Activated B cell treated with CpG ODN at 0.5 μM for 24 hours (primary cell): ENCODE data around the gene HENMT1. TPM values are rescaled to one million over a fixed set of nuclear protein-coding genes. Genes with fewer than 3 reads are reported as not detected.

Experiments
- ATAC-seq: fragments of 200-7000 bp; cut with Tn5 transposase; one replicate; pipeline ENCODE4 v1.10.0; 2021; ENCODE audit warnings: low read depth, mild to moderate bottlenecking, moderate library complexity
- CTCF ChIA-PET: fragments of 350-600 bp; sonication (Branson Sonifier 250); formaldehyde crosslinking; loops from one replicate; lab custom pipeline; 2021; ENCODE audit warnings: antibody characterized with exemption; lab: Charles Lee
- POLR2A ChIA-PET: fragments of 350-600 bp; sonication (Branson Sonifier 250); formaldehyde crosslinking; loops from one replicate; lab custom pipeline; 2021; ENCODE audit warnings: antibody characterized with exemption; lab: Charles Lee
- DNase-seq: peaks from one replicate; pipeline ENCODE4 v3.0.0; 2022
- H3K27ac Mint-ChIP-seq: one replicate; pipeline ENCODE4 v1.8.0; 2020; ENCODE audit warnings: mixed read lengths
- H3K27me3 Mint-ChIP-seq: one replicate; pipeline ENCODE4 v1.8.0; 2021; ENCODE audit warnings: mixed read lengths
- H3K36me3 Mint-ChIP-seq: one replicate; pipeline ENCODE4 v1.8.0; 2021; ENCODE audit warnings: low read depth, mixed read lengths
- H3K4me1 Mint-ChIP-seq: one replicate; pipeline ENCODE4 v1.8.0; 2021; ENCODE audit warnings: mixed read lengths
- H3K4me3 Mint-ChIP-seq: one replicate; pipeline ENCODE4 v1.8.0; 2020; ENCODE audit warnings: mild to moderate bottlenecking, mixed read lengths
- H3K9me3 Mint-ChIP-seq: one replicate; pipeline ENCODE4 v1.8.0; 2020; ENCODE audit warnings: mixed read lengths
- intact Hi-C: fragments of 100-400 bp; cut with micrococcal nuclease; formaldehyde crosslinking; loops from one replicate; pipeline ENCODE4 v1.15.1; 2024
- total RNA-seq: library from RNA; stranded (reverse); gene quantifications from 2 replicates; pipeline ENCODE4 v1.2.3, GENCODE V29; 2022
- TF ChIP-seq, protein P1 (sequence below): fragments of 200-600 bp; IDR thresholded peaks from one replicate; pipeline ENCODE4 v1.8.0; 2022; ENCODE audit warnings: antibody characterized with exemption, mild to moderate bottlenecking

The HENMT1 gene
- total RNA-seq, 1 donor from 2014 or later = 6.1 TPM

DNA sequence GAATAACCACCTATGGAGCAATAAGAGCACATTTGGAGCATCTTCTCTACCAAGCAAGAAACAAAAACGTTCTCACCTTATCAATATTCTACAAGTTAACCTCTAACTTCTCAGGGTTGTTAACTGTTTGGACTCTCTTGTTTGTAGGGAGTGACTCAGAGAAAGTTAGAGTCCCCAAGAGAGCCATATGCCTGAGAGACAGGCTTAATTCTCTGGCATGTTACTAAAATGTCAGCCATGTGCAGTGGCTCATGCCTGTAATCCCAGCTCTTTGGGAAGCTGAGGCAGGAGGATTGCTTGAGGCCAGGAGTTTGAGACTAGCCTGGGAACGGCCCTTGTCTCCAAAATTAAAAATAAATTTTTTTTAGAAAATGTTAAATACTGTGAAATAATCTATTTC lies 4.2 kb upstream of the HENMT1 start:
- DNase-seq (no peak), ATAC-seq (no peak)
- Mint-ChIP-seq H3K4me1 (peaks cover 12% of the 10 kb centered on the region), H3K36me3 (no peaks in the 10 kb centered on the region), H3K4me3 (no peak overlapping the region), H3K27me3 (peaks cover 8% of the 10 kb centered on the region), H3K27ac (no peak overlapping the region), H3K9me3 (no peaks in the 10 kb centered on the region)
- intact Hi-C loops = no loop called here
- POLR2A ChIA-PET = interaction anchor here (0.7 to 1.3 kb wide), 2 partner anchors 27 to 57 kb away, joined by 3 read pairs; partner anchors contain the start of gene PRPF38B
- CTCF ChIA-PET = no interaction called here
- TF ChIP-seq, protein P1, sequence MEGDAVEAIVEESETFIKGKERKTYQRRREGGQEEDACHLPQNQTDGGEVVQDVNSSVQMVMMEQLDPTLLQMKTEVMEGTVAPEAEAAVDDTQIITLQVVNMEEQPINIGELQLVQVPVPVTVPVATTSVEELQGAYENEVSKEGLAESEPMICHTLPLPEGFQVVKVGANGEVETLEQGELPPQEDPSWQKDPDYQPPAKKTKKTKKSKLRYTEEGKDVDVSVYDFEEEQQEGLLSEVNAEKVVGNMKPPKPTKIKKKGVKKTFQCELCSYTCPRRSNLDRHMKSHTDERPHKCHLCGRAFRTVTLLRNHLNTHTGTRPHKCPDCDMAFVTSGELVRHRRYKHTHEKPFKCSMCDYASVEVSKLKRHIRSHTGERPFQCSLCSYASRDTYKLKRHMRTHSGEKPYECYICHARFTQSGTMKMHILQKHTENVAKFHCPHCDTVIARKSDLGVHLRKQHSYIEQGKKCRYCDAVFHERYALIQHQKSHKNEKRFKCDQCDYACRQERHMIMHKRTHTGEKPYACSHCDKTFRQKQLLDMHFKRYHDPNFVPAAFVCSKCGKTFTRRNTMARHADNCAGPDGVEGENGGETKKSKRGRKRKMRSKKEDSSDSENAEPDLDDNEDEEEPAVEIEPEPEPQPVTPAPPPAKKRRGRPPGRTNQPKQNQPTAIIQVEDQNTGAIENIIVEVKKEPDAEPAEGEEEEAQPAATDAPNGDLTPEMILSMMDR = no peak

DNA sequence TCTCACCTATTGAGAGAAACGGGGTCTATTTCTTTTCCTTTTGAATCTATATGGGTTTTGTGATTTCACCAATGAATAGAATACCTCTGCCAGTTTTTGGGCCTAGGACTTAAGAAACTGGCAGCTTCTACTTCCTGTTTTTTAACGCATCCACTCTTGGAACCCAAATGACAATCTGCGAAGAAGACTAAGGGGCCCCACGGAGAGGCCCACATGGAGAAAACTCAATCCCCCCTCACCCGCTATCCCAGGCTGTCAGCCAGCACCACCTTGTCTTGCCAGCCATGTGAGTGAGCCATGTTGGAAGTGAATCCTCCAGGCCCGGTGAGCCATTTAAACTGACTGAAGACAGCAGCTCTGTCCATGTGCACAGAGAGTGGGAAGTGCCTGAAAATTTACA lies 3.6 kb upstream of the HENMT1 start:
- CTCF ChIA-PET = no interaction called here

DNA sequence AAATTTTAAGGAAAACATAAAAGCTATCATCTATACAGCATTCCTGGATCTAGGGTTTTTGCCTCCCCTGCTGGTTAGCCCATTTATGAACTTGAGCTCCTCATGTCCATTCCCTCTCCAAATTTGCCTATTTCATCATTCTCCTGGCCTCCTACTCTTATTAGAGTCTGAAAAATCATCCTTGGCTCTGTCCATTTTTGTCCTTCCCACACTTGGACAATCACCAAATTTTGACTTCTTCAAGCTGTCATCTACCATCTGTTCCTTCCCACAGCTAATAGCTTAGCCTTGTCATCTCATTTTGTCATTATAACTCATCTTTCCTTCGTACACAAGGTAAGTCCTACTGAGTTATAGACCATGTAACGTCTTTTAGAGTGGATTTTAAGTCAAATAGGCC lies 2.2 kb upstream of the HENMT1 start:
- POLR2A ChIA-PET = interaction anchor here (3.3 to 3.6 kb wide), 2 partner anchors 29 to 103 kb away, joined by 27 to 110 read pairs; partner anchors contain the start of genes EEIG2 and PRPF38B
- intact Hi-C loops = loop anchor here (5.0 kb wide), 1 partner anchor 214 kb away; the partner anchor contains the start of gene GPSM2

More for the DNA sequence above, 3.6 kb upstream of the HENMT1 start:
- Mint-ChIP-seq H3K9me3 (no peaks in the 10 kb centered on the region), H3K4me3 (no peak overlapping the region), H3K27ac (no peak overlapping the region), H3K27me3 (peaks cover 4% of the 10 kb centered on the region), H3K36me3 (no peaks in the 10 kb centered on the region), H3K4me1 (peaks cover 12% of the 10 kb centered on the region)
- ATAC-seq (no peak), DNase-seq (no peak)
- TF ChIP-seq, protein P1 = no peak
- intact Hi-C loops = loop anchor here (5.0 kb wide), 1 partner anchor 213 kb away; the partner anchor contains the start of gene GPSM2
- POLR2A ChIA-PET = no interaction called here

DNA sequence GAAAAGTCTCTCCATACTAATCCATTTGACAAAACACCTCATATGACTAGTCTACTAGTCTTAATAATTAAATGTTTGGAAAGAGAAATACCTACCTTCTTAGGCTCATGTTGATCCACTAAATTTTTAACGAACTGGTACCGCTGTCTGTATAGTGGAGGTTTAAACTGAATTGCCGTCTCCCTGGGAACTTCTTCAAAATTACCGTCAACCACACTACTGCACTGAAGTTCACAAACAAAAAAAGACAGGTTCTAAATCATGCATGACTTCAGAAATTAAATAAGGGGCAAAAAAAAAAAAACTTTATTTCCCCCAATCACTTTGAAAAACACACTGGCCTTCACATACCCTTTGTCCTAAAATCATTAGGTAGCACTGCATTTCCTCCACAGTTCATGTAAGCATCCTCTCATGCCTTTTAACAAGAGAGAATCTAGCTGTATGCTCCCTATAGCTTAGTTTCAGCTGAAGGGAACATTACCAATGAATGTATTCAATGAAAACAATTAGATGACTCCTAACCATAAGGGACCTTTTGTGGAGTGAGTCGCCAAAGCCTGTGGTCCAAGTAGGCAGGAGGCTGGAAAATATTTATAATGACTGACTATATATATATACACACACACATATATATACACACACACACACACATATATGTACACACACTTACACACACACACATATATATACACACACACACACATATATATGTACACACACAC lies 3.4 kb downstream of the HENMT1 start:
- Mint-ChIP-seq H3K4me3 (no peak overlapping the region), H3K36me3 (no peaks in the 10 kb centered on the region), H3K27ac (no peak overlapping the region), H3K9me3 (no peaks in the 10 kb centered on the region), H3K27me3 (no peaks in the 10 kb centered on the region), H3K4me1 (peaks cover 11% of the 10 kb centered on the region)
- ChIA-PET POLR2A (no interaction called here), CTCF (no interaction called here)
- intact Hi-C loops = no loop called here
- ATAC-seq (no peak), DNase-seq (no peak)
- TF ChIP-seq, protein P1 = no peak

More for the DNA sequence above, 2.2 kb upstream of the HENMT1 start:
- Mint-ChIP-seq H3K27ac (no peak overlapping the region), H3K36me3 (no peaks in the 10 kb centered on the region), H3K4me1 (peaks cover 12% of the 10 kb centered on the region), H3K9me3 (no peaks in the 10 kb centered on the region), H3K4me3 (no peak overlapping the region), H3K27me3 (no peaks in the 10 kb centered on the region)
- TF ChIP-seq, protein P1 = no peak
- ATAC-seq (no peak), DNase-seq (no peak)
- CTCF ChIA-PET = no interaction called here

DNA sequence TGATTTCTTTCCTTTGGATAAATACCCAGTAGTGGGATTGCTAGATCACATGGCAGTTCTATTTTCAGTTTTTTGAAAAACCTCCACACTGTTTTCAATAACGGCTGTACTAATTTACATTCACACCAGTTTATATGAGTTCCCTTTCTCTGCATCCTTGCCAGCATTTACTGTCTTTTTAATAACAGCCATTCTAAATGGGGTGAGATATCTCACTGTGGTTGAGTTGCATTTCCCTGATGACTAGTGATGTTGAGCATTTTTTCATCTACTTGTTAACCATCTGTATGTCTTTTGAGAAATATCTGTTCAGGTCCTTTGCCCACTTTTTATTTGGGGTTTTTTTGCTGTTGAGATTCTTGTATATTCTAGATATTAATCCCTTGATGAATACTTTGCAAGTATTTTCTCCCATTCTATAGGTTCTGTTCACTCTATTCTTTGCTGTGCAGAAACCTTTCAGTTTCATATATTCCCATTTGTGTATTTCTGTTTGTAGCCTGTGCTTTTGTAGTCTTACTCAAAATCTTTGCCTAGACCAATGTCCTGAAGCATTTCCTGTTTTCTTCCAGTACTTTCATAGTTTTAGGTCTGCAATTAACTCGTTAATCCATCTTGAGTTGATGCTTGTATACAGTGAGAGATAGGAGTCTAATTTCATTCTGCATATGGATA lies 7.3 kb downstream of the HENMT1 start:
- Mint-ChIP-seq H3K27me3 (no peaks in the 10 kb centered on the region), H3K36me3 (peaks cover 14% of the 10 kb centered on the region), H3K4me1 (no peaks in the 10 kb centered on the region), H3K27ac (no peak overlapping the region), H3K9me3 (no peaks in the 10 kb centered on the region), H3K4me3 (no peak overlapping the region)
- ATAC-seq (no peak), DNase-seq (no peak)
- intact Hi-C loops = no loop called here
- TF ChIP-seq, protein P1 = no peak
- ChIA-PET CTCF (no interaction called here), POLR2A (no interaction called here)
